ENCODE data around the gene RFX1.
"Not testable (repeated sequence)": the region's sequence is repeated elsewhere in the genome, so short reads cannot be mapped to it uniquely, and the experiment has no call there.

Gene RFX1

DNA sequence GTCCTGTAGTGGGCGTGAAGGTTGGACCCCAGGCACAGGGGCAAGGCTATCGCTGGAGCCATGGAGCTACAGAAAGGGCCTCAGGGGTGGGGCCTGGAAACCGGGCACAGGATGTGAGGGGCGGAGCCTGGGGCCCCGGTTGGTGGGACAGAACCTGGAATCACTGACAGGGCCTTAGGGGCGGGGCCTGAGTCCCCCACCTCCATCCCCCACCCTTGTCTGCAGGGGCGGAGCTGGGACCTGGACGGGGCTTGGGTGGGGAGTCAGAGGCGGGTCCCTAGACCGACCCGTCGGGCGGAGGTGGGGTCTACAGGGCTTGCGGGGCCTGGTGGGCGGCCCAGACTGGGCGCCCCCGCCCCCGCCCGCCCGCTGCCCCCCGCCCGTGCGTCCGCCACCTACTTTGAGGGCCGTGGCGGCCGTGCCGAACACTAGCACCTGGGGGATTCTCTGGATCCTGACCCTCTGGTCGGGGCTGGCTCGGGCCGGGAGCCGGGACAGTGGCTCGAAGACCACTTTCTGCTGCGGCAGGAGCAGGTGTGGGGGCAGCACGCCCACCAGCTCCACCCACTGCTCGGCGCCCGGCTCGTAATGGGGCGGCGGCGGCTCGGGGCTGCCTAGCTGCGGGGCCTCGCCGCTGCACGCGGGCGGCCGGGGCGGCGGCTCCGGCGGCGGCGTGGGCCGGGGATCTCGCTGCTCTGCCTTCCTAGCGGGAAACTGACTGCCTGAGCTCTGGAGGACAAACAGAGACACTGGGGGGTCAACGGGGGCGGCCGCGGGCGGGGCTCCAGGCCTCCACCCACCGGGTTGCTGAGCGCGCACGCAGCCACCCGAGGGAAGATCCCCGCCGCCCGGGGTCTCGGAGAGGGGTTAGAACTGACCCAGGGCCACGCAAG lies 27.5 kb downstream of the RFX1 start:
- TF ChIP-seq, protein P1, sequence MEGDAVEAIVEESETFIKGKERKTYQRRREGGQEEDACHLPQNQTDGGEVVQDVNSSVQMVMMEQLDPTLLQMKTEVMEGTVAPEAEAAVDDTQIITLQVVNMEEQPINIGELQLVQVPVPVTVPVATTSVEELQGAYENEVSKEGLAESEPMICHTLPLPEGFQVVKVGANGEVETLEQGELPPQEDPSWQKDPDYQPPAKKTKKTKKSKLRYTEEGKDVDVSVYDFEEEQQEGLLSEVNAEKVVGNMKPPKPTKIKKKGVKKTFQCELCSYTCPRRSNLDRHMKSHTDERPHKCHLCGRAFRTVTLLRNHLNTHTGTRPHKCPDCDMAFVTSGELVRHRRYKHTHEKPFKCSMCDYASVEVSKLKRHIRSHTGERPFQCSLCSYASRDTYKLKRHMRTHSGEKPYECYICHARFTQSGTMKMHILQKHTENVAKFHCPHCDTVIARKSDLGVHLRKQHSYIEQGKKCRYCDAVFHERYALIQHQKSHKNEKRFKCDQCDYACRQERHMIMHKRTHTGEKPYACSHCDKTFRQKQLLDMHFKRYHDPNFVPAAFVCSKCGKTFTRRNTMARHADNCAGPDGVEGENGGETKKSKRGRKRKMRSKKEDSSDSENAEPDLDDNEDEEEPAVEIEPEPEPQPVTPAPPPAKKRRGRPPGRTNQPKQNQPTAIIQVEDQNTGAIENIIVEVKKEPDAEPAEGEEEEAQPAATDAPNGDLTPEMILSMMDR (IDR thresholded peaks at IDR 0.05; ENCODE audit: low read depth, low read length, missing control alignments) = no peak
- H3K36me3 ChIP-seq (replicated peaks) = peaks cover 7% of the 10 kb centered on the region
- H3K4me3 ChIP-seq (ENCODE audit: low read depth, low read length) = peak overlapping the region; percentile 36
- no peak for DNase-seq
- H3K27me3 ChIP-seq (replicated peaks) = no peaks in the 10 kb centered on the region
- no peak overlapping the region for H3K27ac ChIP-seq
- in situ Hi-C loops (cut with HindIII; ENCODE audit: low pct_ligation_motif_present, low sequenced_read_pairs) = no loop called here

DNA sequence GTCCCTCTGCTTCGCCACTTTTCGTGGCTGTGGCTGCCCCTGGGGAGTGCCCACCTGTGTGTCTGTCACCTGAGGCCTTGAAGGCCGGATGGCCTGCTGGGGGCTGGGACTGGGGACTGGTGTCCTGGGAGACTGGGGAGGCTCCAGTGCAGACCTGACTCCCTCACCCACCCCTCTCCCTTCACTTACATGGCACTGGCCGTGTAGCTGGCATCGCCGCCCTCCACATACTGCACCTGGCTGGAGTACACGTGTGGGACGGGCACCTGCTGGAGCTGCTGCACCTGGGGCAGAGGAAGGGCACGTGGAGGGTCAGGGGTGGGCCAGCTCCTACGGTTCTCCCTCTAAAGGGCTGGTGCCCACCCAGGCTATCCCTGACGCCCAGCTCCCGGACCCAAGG lies 28.3 kb downstream of the RFX1 start:
- Histone ChIP-seq H3K36me3 (replicated peaks) (peaks cover 7% of the 10 kb centered on the region), H3K27me3 (replicated peaks) (no peaks in the 10 kb centered on the region), H3K4me3 (ENCODE audit: low read depth, low read length) (no peak overlapping the region), H3K27ac (no peak overlapping the region)
- in situ Hi-C loops (cut with HindIII; ENCODE audit: low pct_ligation_motif_present, low sequenced_read_pairs) = no loop called here
- TF ChIP-seq, protein P1 (IDR thresholded peaks at IDR 0.05; ENCODE audit: low read depth, low read length, missing control alignments) = no peak
- no peak for DNase-seq

DNA sequence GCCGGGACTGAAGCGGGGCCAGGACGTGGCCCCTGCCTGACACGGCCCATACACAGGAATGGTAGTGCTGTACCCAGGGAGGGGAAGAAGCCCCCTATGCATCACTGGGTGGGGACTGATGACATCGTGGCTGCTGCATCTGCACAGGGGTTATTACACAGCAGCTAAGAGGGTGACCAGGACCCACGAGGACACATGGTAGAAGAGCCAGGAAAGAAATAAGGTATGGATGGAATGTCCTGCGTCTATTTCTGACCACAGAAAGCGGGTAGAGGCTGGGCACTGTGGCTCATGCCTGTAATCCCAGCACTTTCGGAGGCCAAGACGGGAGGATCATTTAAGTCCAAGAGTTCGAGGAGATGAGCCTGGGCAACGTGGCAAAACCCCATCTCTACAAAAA lies 29.7 kb downstream of the RFX1 start:
- no peak for DNase-seq
- H3K36me3 ChIP-seq (replicated peaks) = peaks cover 2% of the 10 kb centered on the region
- H3K4me3 ChIP-seq (ENCODE audit: low read depth, low read length) = no peak overlapping the region
- in situ Hi-C loops (cut with HindIII; ENCODE audit: low pct_ligation_motif_present, low sequenced_read_pairs) = no loop called here
- TF ChIP-seq, protein P1 (IDR thresholded peaks at IDR 0.05; ENCODE audit: low read depth, low read length, missing control alignments) = no peak
- no peaks in the 10 kb centered on the region for H3K27me3 ChIP-seq (replicated peaks)
- no peak overlapping the region for H3K27ac ChIP-seq

DNA sequence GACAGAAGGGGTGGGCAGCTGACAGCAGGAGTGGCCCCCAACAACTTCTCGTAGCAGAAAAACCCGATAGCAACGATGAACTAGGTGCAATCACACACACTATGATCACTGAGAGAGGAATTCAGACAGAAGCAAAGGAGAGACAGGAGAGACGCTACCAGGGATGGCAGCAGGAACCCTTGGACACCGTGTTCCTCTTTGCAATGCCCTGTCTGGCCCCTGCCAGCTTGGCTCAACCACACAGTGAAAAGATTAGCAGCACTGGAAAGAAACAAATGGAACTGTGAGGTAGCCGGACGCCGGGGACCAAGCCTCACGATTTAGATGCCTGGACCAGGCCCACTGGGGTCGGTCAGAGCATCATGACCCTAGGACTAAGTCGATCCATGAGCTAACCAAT lies 30.2 kb downstream of the RFX1 start:
- Histone ChIP-seq H3K27ac (no peak overlapping the region), H3K27me3 (replicated peaks) (no peaks in the 10 kb centered on the region), H3K36me3 (replicated peaks) (peaks cover 2% of the 10 kb centered on the region), H3K4me3 (ENCODE audit: low read depth, low read length) (no peak overlapping the region)
- TF ChIP-seq, protein P1 (IDR thresholded peaks at IDR 0.05; ENCODE audit: low read depth, low read length, missing control alignments) = no peak
- no peak for DNase-seq
- in situ Hi-C loops (cut with HindIII; ENCODE audit: low pct_ligation_motif_present, low sequenced_read_pairs) = no loop called here

DNA sequence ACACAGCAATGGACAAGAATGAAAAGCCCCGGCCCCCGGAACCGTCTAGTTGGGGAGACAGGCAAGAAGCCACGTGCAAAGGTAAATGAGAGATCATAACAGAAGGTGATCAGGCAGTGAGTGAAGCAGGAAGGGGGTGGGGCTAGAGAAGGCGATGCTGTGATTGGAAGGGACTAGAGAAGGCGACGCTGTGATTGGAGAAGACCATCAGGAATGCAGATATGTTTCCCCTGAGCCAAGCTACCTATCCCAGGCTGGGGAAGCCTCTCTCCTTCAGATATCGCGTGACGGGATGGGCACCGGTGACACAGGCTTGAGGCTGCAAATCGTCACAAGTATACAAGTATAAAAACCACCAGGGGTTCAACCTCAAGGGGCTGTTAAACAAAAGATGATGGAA lies 32.0 kb downstream of the RFX1 start:
- in situ Hi-C loops (cut with HindIII; ENCODE audit: low pct_ligation_motif_present, low sequenced_read_pairs) = no loop called here
- no peak for DNase-seq
- no peak overlapping the region for H3K27ac ChIP-seq
- H3K36me3 ChIP-seq (replicated peaks) = peaks cover 3% of the 10 kb centered on the region
- no peaks in the 10 kb centered on the region for H3K27me3 ChIP-seq (replicated peaks)
- no peak overlapping the region for H3K4me3 ChIP-seq (ENCODE audit: low read depth, low read length)
- TF ChIP-seq, protein P1 (IDR thresholded peaks at IDR 0.05; ENCODE audit: low read depth, low read length, missing control alignments) = no peak

DNA sequence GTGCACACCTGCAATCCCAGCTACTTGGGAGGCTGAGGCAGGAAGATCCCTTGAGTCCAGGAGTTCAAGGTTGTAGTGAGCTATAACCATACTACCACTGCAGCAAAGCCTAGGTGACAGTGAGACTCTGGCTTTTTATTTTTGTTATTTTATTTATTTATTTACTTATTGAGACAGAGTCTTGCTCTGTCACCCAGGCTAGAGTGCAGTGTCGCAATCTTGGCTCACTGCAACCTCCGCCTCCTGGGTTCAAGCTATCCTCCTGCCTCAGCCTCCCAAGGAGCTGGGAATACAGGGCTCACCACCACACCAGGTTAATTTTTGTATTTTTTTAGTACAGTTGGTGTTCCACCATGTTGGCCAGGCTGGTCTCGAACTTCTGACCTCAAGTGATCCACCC lies 32.6 kb downstream of the RFX1 start:
- H3K36me3 ChIP-seq (replicated peaks); H3K4me3 ChIP-seq (ENCODE audit: low read depth, low read length); H3K27ac ChIP-seq; in situ Hi-C loops (cut with HindIII; ENCODE audit: low pct_ligation_motif_present, low sequenced_read_pairs); H3K27me3 ChIP-seq (replicated peaks); DNase-seq: not testable (repeated sequence)
